ENCODE data around the gene HPDL. TPM values are rescaled to one million over a fixed set of nuclear protein-coding genes. Genes with fewer than 3 reads are reported as not detected.

The HPDL gene
- total and polyA plus RNA-seq, 4 donors = 0.55 to 2.3 (median 0.71) TPM

- TF ChIP-seq CTCF (IDR thresholded peaks at IDR 0.05; ENCODE audit: control extremely low read depth, extremely low read depth) = no peak
- no peak overlapping the region for H3K9ac ChIP-seq (ENCODE audit: insufficient read depth in 1 of 2, low read length in 2 of 2)
- no peaks in the 10 kb centered on the region for H3K4me1 ChIP-seq (ENCODE audit: control insufficient read depth in 5 of 5, insufficient read depth in 5 of 5, low read length in 5 of 5)
- no peak overlapping the region for H3K27ac ChIP-seq (ENCODE audit: low read depth in 1 of 2, low read length in 1 of 2)
- H3K4me3 ChIP-seq = no peak overlapping the region
- no peaks in the 10 kb centered on the region for H3K27me3 ChIP-seq (ENCODE audit: control insufficient read depth in 3 of 3, insufficient read depth in 3 of 3, low read length in 2 of 3)
- no peaks in the 10 kb centered on the region for H3K9me3 ChIP-seq (ENCODE audit: control insufficient read depth in 4 of 4, insufficient read depth in 3 of 4, low read length in 3 of 4)
- DNase-seq (no peak), ATAC-seq (ENCODE audit: insufficient read depth, low FRiP score) (no peak)
- WGBS, 2 donors = 82 to 85% methylated on average over 2 of the region's 2 CpGs
- H3K36me3 ChIP-seq (ENCODE audit: control insufficient read depth in 4 of 4, insufficient read depth in 4 of 4, low read length in 4 of 4) = no peaks in the 10 kb centered on the region
Observed at GRCh38 chr1:45291716-45292115, 35.0 kb upstream of the HPDL start.

GRCh38 chr1:45297666-45298356, 28.9 kb upstream of the HPDL start:
- WGBS, 2 donors = 80 to 85% methylated on average over 8 of the region's 8 CpGs

GRCh38 chr1:45299296-45299695, 27.4 kb upstream of the HPDL start:
- Histone ChIP-seq H3K4me3 (no peak overlapping the region), H3K9ac (ENCODE audit: insufficient read depth in 1 of 2, low read length in 2 of 2) (no peak overlapping the region), H3K27me3 (ENCODE audit: control insufficient read depth in 3 of 3, insufficient read depth in 3 of 3, low read length in 2 of 3) (no peaks in the 10 kb centered on the region), H3K9me3 (ENCODE audit: control insufficient read depth in 4 of 4, insufficient read depth in 3 of 4, low read length in 3 of 4) (no peaks in the 10 kb centered on the region), H3K36me3 (ENCODE audit: control insufficient read depth in 4 of 4, insufficient read depth in 4 of 4, low read length in 4 of 4) (no peaks in the 10 kb centered on the region), H3K4me1 (ENCODE audit: control insufficient read depth in 5 of 5, insufficient read depth in 5 of 5, low read length in 5 of 5) (peaks cover 0 to 2% (median 0%) of the 10 kb centered on the region in 5 donors), H3K27ac (ENCODE audit: low read depth in 1 of 2, low read length in 1 of 2) (no peak overlapping the region)
- TF ChIP-seq CTCF (IDR thresholded peaks at IDR 0.05; ENCODE audit: control extremely low read depth, extremely low read depth) = no peak
- DNase-seq (no peak), ATAC-seq (ENCODE audit: insufficient read depth, low FRiP score) (no peak)
- 78 to 79% methylated on average over 1 of the region's 1 CpG for WGBS, 2 donors

More at GRCh38 chr1:45297666-45298356, 28.9 kb upstream of the HPDL start:
- Histone ChIP-seq H3K4me1 (ENCODE audit: control insufficient read depth in 5 of 5, insufficient read depth in 5 of 5, low read length in 5 of 5) (no peaks in the 10 kb centered on the region), H3K9me3 (ENCODE audit: control insufficient read depth in 4 of 4, insufficient read depth in 3 of 4, low read length in 3 of 4) (no peaks in the 10 kb centered on the region), H3K4me3 (no peak overlapping the region), H3K9ac (ENCODE audit: insufficient read depth in 1 of 2, low read length in 2 of 2) (no peak overlapping the region), H3K27me3 (ENCODE audit: control insufficient read depth in 3 of 3, insufficient read depth in 3 of 3, low read length in 2 of 3) (no peaks in the 10 kb centered on the region), H3K27ac (ENCODE audit: low read depth in 1 of 2, low read length in 1 of 2) (no peak overlapping the region), H3K36me3 (ENCODE audit: control insufficient read depth in 4 of 4, insufficient read depth in 4 of 4, low read length in 4 of 4) (no peaks in the 10 kb centered on the region)
- DNase-seq (no peak), ATAC-seq (ENCODE audit: insufficient read depth, low FRiP score) (no peak)
- TF ChIP-seq CTCF (IDR thresholded peaks at IDR 0.05; ENCODE audit: control extremely low read depth, extremely low read depth) = no peak

Data from lung (tissue), 12 donors.